Measurements from ENCODE around the gene TMPRSS3.

- TF ChIP-seq CTCF (IDR thresholded peaks at IDR 0.05) (no peak), POLR2A (IDR thresholded peaks at IDR 0.05) (no peak)
These were observed 33.2 kb downstream of the TMPRSS3 start for GRCh38 chr21:42362700-42363099.

Data from thyroid gland (tissue), 4 donors.